SJSA1 (cell line): Measurements from ENCODE around the gene KCND3. TPM values are rescaled to one million over a fixed set of nuclear protein-coding genes. Genes with fewer than 3 reads are reported as not detected.

Experiments
- DNase-seq, 2 experiments: peaks; one replicate each; pipeline ENCODE4 v3.0.0-alpha.2; 2015 to 2020; ENCODE audit warnings: low spot score in 2 of 2, low read depth in 1 of 2
- H3K27ac ChIP-seq: fragments of 250-450 bp; sonication (Bioruptor Pico); 2 replicates; pipeline ENCODE4 v1.5.1; 2020; ENCODE audit warnings: mild to moderate bottlenecking, moderate library complexity
- H3K27me3 ChIP-seq: fragments of 250-450 bp; sonication (Bioruptor Pico); replicated peaks from 2 replicates; pipeline ENCODE4 v1.5.1; 2020; ENCODE audit warnings: mild to moderate bottlenecking, moderate library complexity
- H3K36me3 ChIP-seq: fragments of 250-450 bp; sonication (Bioruptor Pico); 2 replicates; pipeline ENCODE4 v1.5.1; 2020; ENCODE audit warnings: mild to moderate bottlenecking
- H3K4me1 ChIP-seq: fragments of 250-450 bp; sonication (Bioruptor Pico); replicated peaks from 2 replicates; pipeline ENCODE4 v1.6.1; 2021; ENCODE audit warnings: mild to moderate bottlenecking
- H3K4me3 ChIP-seq: fragments of 250-450 bp; sonication (Bioruptor Pico); 2 replicates; pipeline ENCODE4 v1.5.1; 2020; ENCODE audit warnings: mild to moderate bottlenecking
- H3K9me3 ChIP-seq: fragments of 250-450 bp; sonication (Bioruptor Pico); replicated peaks from 2 replicates; pipeline ENCODE4 v1.5.1; 2020; ENCODE audit warnings: mild to moderate bottlenecking
- total RNA-seq: library from RNA; depleted of rRNA; stranded (reverse); fragments of >200 nt; shearing (Covaris generic); gene quantifications from 2 replicates; pipeline ENCODE4 v1.2.3, GENCODE V29; 2014

Gene KCND3
- total RNA-seq, 1 experiment from 2014 or later, result not detected

DNA sequence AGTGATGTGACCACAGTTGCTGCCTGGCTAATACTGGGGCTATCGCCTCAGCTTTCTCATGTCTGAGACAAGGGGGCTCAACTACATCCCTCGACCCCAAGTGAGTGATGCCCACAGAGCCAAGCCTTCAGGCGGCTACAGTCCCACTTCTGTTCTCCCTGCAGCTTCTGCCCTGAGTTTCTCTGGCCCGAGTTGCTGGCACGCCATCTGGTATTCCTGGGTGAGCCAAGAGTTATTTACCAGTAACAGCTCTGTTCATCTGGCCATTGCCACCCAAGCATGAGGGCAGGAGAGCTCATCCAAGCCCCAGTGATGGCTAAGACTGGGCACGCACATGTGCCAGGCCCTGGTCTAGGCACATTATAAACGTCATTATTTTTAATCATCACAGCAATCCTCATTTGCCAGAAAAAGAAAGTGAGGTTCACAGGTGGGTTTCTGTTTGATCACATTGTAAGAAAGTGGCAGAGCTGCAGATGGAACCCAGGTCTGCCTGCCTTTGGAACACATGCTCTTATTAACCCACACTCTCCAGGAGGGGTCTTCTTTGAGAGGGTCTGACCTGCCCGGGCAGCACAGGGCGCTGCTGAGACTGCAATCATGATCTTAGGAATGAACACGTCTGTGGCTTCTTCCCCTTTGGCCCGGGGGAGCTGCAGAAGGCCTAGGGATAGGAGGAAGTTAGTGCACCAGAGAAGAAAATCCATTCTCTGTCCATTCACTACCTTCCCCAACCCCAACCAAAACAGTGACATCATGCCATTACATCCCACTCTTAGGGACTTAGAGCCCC is 27.5 kb downstream of the KCND3 start:
- Histone ChIP-seq H3K36me3 (no peaks in the 10 kb centered on the region), H3K9me3 (no peaks in the 10 kb centered on the region), H3K27me3 (0 out of 2 replicates have a peak, but pooled peaks cover 5% of the 10 kb centered on the region), H3K4me1 (no peaks in the 10 kb centered on the region), H3K4me3 (no peak overlapping the region), H3K27ac (no peak overlapping the region)
- DNase-seq, result no peak

DNA sequence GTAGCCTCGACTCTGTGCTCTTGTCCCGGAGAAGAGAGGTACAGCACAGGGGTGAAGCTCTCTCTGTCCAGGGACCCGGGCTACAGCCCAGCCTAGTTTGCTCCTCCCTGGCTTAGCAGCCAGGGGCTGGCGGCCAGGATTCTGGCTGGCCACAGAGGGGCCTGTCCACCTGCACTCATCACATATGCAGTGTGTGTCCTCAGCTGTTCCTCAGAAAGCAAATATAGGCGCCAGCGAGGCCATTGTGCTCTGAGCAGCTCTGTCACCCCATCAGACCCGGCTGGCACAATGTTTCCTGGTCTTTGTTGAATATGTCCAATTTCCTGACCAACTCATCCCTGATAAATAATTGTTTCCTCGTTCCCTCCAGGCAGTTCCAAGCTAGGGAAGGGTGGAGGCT is 28.5 kb downstream of the KCND3 start:
- Histone ChIP-seq H3K9me3 (no peaks in the 10 kb centered on the region), H3K27ac (no peak overlapping the region), H3K4me3 (no peak overlapping the region), H3K36me3 (no peaks in the 10 kb centered on the region), H3K27me3 (0 out of 2 replicates have a peak, but pooled peaks cover 5% of the 10 kb centered on the region), H3K4me1 (no peaks in the 10 kb centered on the region)
- no peak for DNase-seq

DNA sequence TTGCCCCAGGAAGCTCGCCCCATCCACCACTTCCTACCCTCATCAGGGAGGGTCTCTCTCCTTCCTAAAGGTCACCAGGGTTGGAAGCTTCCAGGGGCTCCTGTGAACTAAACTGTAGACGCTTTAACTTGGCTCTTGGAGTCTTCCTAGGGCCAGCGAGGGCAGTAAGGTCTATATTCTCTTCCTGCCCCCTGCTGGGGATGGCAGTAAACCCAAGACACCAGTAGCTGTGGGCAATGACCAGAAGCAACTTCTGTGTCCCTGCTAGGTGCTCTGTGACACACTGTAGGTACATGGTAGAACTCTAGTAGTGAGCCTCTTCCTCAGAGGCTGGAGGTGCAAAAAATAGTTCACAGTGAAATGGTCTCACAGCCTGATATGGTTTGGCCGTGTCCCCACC is 30.0 kb downstream of the KCND3 start:
- Histone ChIP-seq H3K9me3 (no peaks in the 10 kb centered on the region), H3K27me3 (peaks cover 7% of the 10 kb centered on the region; the same call in 1 of the 2 replicates), H3K4me3 (no peak overlapping the region), H3K27ac (no peak overlapping the region), H3K36me3 (no peaks in the 10 kb centered on the region), H3K4me1 (no peaks in the 10 kb centered on the region)
- no peak for DNase-seq

DNA sequence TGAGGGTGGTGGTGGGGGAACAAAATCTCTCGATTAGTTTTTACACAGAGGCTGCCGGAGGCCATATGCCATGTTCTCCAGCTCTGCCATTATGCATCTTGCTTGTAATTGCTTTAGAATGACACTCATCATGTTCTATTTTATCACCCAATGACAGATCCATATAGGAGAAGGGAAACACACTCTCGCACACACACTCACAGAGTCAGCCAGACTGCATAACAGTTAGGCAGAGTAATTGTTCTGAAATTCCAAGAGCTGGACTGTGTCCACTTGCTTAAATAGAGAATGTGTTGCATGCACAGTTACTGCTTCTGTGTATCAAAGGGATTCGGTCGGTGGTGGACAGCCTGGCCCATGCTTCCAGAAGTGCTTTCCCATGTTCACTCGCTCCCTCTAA is 30.6 kb downstream of the KCND3 start:
- Histone ChIP-seq H3K27me3 (peaks cover 7% of the 10 kb centered on the region; the same call in 1 of the 2 replicates), H3K36me3 (no peaks in the 10 kb centered on the region), H3K4me3 (no peak overlapping the region), H3K27ac (no peak overlapping the region), H3K4me1 (no peaks in the 10 kb centered on the region), H3K9me3 (no peaks in the 10 kb centered on the region)
- no peak for DNase-seq

DNA sequence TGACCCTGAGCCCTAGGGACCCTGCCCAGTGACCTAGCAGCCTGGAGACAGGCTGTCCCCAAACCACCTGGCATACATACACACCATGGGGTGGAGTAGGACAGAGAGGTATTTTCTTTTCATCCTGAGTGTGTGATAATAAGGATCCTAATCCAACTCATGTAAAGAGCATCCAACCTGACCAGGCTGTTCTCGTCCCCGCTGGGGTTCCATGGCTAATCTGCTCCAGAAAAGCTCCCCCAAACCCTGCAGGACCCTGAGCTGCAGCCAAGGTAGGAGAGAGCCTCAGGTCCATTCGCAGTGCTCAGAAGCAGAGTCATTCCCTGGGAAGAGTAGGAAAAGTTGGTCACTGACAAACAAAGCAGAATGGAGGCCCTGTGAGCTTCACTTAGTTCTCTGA is 31.4 kb downstream of the KCND3 start:
- Histone ChIP-seq H3K27me3 (peaks cover 7% of the 10 kb centered on the region; the same call in 1 of the 2 replicates), H3K9me3 (no peaks in the 10 kb centered on the region), H3K4me3 (no peak overlapping the region), H3K36me3 (no peaks in the 10 kb centered on the region), H3K4me1 (no peaks in the 10 kb centered on the region), H3K27ac (no peak overlapping the region)
- no peak for DNase-seq

DNA sequence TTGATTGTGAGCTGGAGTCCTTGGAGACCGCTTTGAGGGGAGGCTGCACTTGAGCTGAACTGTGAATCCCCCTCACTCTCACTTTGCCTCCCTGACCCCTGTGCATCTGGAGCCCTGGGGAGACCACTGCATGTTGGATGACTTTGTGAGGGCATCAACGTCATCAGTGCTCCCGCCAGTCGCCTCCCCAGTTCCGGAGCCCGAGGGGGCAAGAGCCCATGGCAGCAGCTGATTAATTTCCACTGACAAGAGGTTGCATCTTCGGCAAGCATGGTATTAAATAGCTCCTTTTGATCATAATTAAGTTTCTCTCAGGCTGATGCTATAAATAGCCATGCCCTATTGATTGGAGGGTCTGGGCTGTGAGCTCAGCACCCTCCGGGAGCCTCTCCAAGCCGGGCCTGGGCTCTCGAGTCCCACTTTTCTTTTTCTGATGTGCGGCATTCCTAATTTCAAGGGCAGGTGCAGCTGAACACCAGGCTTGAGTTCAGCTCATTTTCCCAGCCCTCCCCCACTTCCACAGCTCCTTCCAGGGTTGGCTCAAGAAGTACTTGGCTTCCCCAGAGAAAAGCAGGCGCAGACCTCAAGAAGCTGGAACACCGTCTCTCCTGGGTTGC is 33.2 kb downstream of the KCND3 start:
- Histone ChIP-seq H3K4me3 (no peak overlapping the region), H3K27ac (no peak overlapping the region), H3K36me3 (no peaks in the 10 kb centered on the region), H3K27me3 (peaks cover 7% of the 10 kb centered on the region; the same call in 1 of the 2 replicates), H3K4me1 (no peaks in the 10 kb centered on the region), H3K9me3 (no peaks in the 10 kb centered on the region)
- DNase-seq, result no peak

DNA sequence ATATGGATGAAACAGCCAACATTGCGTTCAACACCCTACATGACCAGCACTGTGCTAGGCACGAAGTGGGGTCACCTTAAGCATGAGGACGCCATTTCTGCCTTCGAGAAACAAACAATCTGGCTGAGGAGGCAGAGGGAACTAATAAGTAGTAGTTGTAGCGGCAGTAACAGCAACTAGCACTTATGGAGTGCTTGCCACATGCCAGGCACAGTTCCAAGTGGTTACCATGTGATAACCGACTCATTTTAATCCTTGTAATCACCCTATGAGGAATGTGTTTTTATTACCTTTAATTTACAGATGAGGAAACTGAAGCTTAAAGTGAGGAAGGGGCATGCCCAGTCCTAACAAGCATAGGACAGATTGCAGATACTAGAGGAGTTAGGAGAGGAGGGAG is 33.7 kb downstream of the KCND3 start:
- H3K4me3 ChIP-seq, result no peak overlapping the region
- no peaks in the 10 kb centered on the region for H3K4me1 ChIP-seq
- no peak overlapping the region for H3K27ac ChIP-seq
- no peaks in the 10 kb centered on the region for H3K36me3 ChIP-seq
- DNase-seq, result no peak
- H3K27me3 ChIP-seq, result peaks cover 7% of the 10 kb centered on the region; the same call in 1 of the 2 replicates
- no peaks in the 10 kb centered on the region for H3K9me3 ChIP-seq

DNA sequence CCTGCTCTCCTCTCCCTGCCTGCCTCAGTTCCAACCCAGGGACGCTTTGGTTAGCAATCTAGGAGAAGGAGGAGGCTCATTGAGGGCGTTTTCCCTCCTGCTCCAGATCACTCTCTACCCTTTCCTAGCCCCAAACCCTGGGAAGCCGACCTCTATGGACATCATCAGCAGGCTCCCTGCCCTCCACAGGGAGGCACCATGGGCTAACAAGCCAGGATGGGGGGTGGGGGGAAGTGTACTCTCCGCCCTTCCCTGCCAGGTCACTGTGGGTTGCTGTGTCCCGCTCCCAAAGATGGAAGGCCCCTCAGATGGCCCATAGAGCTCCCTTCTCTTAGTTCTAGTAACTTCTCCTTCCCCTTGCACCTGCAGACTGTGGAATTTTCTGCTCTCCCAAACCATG is 35.7 kb downstream of the KCND3 start:
- H3K4me1 ChIP-seq, result no peaks in the 10 kb centered on the region
- no peak overlapping the region for H3K4me3 ChIP-seq
- no peak for DNase-seq
- peaks cover 7% of the 10 kb centered on the region; the same call in 1 of the 2 replicates for H3K27me3 ChIP-seq
- no peak overlapping the region for H3K27ac ChIP-seq
- no peaks in the 10 kb centered on the region for H3K9me3 ChIP-seq
- H3K36me3 ChIP-seq, result no peaks in the 10 kb centered on the region

DNA sequence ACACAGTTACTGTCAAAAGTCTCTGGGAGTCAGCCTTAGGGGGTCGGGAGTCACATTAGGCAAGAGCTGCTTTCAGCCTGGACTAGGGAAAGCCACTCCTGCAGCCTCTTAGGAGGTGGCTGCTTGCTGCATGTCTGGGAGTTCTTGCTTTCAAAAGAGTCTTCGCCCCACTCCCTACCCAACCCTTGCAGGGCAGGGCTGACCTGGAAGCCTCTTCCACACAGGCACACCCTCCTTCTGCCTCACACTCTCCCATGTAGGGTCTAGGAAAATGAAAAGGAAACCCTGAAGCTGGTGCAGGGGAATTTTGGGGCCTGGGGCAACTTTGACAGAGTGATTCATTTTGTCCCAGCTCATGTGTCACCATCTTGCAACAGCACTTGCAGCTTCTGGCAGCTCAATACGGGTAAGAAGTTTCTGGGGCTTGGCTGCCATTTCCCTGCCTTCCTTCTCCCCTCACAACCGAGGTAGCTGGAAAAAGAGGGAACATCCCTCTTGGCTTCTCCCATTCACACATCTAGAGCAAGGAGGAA is 37.3 kb downstream of the KCND3 start:
- H3K4me3 ChIP-seq, result no peak overlapping the region
- no peak for DNase-seq
- no peak overlapping the region for H3K27ac ChIP-seq
- no peaks in the 10 kb centered on the region for H3K9me3 ChIP-seq
- H3K4me1 ChIP-seq, result no peaks in the 10 kb centered on the region
- no peaks in the 10 kb centered on the region for H3K36me3 ChIP-seq
- H3K27me3 ChIP-seq, result peaks cover 10% of the 10 kb centered on the region; the same call in 1 of the 2 replicates

DNA sequence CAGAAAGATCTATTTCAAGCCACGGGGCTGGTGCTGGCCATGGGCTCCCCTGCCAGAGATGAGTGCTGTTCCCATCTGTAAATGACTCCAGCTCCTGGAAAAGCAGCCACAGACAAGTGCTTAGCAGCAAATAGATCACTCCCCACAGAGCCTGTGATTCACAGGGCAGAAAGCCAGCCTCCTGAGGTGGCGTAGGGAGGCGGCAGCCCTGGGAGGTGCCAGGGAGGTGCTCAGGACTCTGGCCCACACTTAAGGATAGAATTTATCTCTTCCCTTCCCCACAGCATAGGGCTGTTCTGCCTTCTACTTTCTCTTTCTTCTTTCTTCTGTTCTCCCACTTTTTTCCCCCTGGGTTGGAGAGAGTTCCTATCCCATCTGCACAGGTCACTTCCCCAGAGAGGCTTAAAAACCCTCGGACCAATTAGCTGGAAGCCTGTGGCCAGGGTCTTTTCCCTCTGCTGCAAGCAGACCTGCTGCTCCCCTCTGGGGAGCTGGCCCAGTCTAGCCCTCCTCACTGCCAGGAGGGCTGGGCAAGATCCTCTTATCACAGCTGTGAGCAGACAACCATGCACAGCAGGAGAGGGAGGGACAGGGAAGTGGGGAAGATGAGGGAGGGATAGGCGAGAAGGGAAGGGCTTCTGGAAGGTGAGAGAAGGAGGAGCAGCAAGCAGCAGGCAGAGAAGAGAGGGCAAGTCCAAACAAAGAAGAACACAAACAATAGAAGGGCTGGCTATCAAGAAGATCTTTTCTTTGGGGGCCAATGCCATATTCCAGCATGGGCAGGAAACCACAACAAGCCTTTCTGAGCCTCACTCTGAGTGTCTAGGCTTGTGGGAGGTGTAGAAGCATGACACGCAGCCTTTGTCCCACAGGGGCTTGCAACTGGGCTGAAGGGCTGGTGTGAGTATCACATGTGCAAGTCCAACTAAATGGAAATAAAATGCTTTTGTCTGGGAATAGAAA is 41.0 kb downstream of the KCND3 start:
- no peak for DNase-seq
- Histone ChIP-seq H3K9me3 (no peaks in the 10 kb centered on the region), H3K27me3 (peaks cover 3% of the 10 kb centered on the region; the same call in 1 of the 2 replicates), H3K27ac (no peak overlapping the region), H3K36me3 (no peaks in the 10 kb centered on the region), H3K4me1 (no peaks in the 10 kb centered on the region), H3K4me3 (no peak overlapping the region)

DNA sequence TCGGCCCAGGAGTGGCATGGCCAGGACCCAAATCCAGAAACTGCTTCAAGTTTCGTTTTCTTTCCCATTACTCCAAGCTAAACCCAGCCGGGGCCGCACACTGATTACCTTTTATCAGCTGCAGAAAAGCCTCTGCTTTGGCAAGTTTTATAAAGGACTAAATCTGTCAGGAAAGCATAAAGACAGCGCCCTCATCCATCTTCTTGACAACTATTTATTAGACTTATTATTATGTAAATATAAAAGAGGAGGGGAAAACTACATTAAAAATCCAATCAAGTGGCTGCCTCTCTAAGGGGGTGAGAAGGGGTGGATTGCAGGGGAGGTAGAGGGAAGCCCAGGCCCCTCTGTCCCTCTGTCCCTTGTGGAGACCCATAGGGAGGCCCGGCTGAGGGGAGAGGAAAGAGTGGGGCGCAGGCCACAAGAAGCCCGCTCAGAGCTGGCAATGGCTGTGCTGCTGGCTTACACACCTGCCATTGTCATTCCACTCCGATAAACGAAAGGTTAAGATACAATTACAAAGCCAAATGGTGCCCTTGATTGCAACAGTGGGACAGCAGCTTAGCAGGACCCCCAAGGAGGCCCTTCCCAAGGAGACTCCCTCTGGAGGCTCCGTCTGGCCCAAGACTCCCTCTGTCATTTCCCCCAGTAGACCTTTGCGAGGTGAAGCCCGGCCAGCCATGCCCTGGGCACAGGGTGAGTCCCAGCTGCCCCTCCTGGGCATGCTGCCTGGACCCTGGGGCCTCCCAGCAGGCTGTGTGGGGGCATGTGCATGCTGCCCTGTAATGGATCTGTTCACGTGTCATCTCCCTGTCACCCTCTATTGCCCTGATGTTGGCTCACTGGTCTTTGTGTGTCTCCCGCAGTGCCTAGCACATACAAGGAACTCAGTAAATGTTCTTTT is 45.4 kb downstream of the KCND3 start:
- no peaks in the 10 kb centered on the region for H3K4me1 ChIP-seq
- H3K27me3 ChIP-seq, result peaks cover 3% of the 10 kb centered on the region; the same call in 1 of the 2 replicates
- no peak for DNase-seq
- H3K9me3 ChIP-seq, result no peaks in the 10 kb centered on the region
- no peak overlapping the region for H3K27ac ChIP-seq
- H3K36me3 ChIP-seq, result no peaks in the 10 kb centered on the region
- H3K4me3 ChIP-seq, result no peak overlapping the region

DNA sequence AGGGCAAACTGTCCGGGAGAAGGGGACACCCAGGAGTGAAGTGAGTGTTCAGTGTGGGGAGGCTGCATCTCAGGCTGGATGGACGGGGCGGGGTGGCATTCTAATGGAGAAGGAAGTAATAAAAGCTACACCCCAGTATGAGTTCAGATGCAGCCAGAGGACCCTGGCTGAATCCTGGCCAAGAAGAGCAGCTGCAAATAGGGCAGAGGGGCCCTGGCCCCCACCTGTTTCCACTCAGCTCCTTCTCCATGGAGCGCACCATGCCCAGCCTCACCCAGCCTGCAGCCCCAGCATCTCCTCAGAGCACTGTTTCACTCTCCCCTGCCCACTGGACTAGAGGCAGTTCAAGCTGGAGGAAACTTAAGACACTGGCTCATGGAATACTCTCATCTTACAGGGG is 46.4 kb downstream of the KCND3 start:
- no peak for DNase-seq
- H3K27ac ChIP-seq, result no peak overlapping the region
- no peaks in the 10 kb centered on the region for H3K36me3 ChIP-seq
- H3K4me3 ChIP-seq, result no peak overlapping the region
- no peaks in the 10 kb centered on the region for H3K4me1 ChIP-seq
- no peaks in the 10 kb centered on the region for H3K9me3 ChIP-seq
- H3K27me3 ChIP-seq, result peaks cover 3% of the 10 kb centered on the region; the same call in 1 of the 2 replicates
